HG02870 (cell line): Measurements from ENCODE around the gene BTBD2.

Experiments
- ATAC-seq: cut with Tn5 transposase; IDR thresholded peaks from one replicate; pipeline ENCODE4 v1.9.1; 2021; ENCODE audit warnings: mild to moderate bottlenecking, moderate library complexity; ENCODE audit not compliant: unreplicated experiment

The BTBD2 gene

DNA sequence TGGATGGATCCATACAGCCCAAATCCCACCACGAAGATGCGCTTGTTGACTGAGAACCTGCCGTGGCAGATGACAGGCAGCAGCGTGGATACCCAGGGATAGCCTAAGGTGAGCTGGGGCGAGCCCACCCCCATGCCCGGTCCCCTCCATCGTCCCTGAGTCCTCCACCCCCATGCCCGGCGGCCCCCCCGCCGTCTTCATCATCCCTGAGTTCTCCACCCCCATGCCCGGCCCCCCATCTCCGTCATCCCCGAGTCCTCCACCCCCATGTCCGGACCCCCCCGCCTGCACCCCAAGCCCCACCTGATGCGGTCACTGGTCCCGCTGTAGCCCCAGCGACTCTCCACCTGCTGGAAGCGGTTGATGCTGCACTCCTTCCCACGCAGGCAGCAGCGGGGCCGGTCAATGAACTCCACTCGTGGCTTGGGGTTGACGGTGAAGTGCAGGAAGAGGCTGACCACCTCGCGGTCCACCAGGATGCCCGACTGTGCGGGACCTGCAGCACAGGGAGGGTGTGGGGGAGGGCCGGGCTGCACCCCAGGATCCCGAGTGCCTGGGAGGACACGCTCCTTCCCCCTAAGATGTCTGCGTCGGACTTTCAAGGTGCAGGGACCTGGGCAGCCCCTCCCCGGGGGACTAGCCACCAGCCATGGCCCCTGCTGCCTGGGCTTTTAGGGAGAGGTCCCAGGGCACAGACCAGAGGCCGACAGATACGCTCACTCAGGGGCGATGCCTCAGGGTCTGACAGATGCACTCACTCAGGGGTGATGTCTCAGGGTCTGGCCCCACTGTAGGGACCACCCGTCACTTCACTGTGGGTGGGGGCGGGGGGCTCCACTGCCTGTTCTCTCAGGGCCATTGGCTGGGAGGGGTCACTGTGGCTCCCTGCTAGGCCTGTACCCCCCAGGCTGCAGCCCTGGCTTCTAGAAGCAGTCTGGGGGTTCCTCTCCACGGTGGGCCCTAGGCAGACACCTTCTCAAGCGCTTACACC is 28.0 kb downstream of the BTBD2 start:
- ATAC-seq = no peak

DNA sequence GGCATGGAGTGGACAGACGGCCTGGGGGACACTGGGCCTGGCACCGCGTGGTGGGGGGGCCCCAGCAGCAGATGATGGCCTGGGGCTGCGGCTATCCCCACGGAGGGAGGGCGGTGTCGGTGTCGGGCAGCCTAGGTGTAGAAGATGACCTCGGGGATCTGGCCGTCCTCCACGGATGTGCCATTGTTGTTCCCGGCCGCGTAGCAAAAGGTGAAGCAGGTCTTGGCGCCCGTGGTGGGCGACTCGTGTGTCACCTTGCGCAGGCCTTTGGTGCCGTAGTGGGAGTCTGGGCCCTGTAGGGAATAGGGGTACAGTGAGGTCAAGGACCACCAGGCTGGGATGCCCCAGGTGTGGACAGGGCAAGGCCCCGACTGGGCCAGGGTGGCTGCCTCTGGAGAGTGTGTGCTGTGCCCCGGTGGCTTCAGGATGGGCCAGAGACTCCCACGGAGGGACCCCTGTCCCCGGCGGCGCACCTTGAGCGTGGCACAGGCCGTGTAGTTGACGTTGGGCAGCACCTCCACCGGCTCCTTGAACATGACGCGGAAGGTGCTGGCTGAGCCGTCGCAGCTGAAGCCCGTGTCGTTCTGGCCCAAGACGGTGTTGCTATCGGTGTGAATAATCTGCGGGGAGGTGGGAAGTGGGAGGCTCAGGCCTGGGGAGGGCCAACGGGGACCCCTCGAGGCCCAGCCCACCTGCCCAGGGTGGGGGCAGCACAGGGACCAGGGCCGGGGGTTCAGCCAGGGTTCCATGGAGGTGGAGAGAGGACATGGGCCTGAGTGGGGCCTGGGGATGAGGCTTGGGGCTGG is 29.0 kb downstream of the BTBD2 start:
- no peak for ATAC-seq

DNA sequence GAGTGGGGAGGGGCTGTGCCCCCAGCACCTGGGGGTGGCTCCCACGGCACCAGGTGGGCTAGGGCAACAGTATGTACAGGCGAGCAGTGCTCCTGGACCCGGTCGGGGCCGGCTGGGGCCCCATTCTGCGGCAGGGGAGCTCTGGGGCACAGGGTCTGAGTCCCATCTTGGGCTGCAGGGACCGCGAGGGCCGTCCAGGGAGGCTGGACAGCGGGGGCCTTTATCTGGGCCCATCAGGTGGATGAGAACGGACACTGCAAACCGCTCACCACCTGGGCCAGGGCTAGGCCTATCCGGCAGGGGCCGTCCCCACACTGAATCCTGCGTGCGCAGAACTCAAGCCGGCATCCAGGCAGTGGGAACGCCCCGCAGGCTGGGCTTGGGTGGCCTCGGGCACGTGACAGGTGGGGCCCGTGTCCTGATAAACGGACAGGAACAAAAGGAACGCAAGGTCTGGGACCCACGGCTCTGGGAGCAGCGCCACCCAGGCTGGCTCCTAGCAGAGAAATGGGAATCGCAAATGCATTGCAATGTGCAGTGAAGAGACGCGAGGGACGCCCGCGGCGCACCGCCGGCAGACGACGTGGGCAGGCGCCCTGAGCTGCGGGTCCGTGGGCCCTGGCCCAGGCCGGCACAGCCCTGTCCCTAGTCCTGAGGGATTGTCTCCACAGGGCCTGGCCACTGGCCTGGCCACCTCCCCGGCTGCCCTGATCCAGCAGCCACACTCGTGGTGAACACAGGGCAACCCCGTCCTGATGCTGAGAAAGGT is 29.7 kb downstream of the BTBD2 start:
- no peak for ATAC-seq

DNA sequence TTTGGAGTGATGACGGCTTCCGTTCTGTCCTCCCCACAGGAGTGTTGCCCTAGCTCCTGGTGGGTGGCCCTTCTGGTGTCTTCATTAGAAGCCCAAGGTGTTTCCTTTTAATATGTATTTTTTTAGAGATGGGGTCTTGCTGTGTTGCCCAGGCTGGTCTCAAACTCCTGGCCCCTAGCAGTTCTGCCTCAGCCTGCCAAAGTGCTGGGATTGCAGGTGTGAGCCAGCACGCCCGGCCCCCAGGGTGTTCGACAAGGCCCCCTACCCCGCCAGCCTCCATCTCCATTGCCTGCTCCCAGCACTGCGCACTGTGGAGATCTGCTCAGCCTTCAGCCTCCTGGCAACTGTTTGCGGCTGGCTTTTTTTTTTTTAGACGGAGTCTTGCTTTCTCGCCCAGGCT is 31.2 kb downstream of the BTBD2 start:
- no peak for ATAC-seq

DNA sequence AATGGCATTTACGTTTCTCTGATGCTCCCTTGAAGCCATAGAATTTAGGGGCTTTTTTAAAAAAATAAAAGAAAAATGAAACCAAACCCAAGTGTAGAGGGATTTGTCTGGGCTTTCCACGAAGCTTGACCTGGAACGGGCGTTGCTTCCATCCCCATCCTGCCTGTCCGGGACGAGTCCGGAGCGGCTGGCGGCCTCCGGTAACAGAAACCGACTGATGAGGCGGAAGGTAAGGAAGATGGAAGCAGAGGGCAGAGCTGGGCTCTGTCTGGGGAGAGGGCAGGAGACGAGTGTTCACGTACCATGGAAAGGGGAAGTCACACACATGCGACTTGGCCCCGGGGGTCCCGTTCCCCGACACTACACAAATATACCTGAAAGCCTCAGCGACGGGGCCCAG is 34.3 kb downstream of the BTBD2 start:
- no peak for ATAC-seq

DNA sequence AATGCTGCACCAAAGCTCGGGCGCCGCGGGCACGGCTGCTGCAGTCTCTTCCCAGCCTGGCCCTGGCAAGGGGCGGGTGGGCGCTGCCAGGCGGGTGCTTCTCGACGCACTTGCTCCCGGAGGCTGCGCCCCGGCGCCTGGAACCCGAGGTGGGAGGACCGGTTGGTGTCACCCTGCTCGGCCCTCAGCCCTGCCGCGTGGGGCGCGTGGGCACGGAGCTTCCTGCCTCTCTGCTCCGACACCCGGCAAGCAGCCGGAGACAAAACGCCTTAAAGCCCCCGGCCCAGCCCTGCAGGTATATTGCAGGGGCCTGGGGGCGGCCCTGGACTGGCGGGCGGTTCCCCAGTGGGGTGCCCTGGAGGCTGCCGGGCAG is 34.7 kb downstream of the BTBD2 start:
- ATAC-seq = no peak

DNA sequence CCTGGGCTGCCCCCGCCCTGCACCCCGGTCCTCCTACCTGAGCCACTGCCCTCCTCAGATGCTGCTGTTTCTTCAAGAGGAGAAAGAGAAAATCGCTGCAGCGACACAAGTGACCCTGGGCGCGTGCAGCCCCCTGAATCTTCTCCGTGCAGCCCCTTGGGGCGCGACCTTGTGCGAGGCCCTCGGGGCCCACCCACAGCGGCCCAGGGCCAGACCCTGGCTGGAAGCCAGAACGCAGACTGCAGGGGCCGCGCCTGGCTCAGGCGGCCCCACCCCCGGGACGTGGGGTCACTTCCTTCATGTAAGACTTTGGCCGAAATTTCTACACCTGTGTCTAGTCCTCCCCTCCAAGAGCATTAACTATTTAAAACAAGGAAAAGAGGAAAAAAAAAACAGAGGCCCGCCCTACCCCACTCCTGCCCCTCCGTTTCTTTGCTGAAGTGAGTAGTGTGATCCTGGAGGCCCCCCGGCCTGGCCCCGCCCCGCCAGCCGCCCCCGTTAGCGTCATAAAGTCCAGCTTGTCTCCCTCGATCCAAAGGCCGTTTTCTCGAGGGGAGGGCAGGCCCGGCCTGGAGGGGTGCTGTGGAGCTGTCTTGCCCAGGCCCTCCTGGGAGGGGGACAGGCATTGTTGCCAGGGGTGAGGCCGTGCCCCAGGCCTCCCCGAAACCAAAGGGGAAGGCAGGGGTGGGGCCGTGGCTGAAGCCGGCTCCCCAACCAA is 35.3 kb downstream of the BTBD2 start:
- ATAC-seq = no peak

DNA sequence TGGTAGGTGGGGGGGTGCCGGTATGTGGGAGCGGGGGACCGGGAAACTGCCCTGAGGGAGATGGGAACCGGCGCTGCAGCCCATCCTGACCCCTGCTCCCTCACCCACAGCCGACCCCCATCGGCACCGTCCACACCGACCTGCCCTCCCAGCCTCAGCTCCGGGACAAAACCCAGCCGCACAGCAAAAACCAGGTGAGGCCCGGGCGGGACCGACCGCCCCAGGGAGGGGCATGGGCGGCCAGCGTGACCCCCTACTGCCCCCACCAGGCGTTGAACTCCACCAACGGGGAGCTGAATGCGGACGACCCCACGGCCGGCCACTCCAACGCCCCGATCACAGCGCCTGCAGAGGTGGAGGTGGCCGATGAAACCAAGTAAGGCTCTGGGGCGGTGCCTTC is 35.9 kb downstream of the BTBD2 start:
- no peak for ATAC-seq

DNA sequence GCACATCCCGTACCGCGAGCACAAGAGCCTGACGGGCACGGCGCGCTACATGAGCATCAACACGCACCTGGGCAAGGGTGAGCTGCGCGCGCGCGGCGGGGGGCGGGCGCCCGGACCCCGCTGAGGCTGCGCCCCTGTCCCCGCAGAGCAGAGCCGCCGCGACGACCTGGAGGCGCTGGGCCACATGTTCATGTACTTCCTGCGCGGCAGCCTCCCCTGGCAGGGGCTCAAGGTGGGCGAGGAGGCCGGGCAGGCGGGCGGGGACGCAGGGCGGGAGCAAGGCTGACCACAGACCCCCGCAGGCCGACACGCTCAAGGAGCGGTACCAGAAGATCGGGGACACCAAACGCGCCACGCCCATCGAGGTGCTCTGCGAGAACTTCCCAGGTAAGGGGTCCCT is 36.5 kb downstream of the BTBD2 start:
- ATAC-seq = no peak

DNA sequence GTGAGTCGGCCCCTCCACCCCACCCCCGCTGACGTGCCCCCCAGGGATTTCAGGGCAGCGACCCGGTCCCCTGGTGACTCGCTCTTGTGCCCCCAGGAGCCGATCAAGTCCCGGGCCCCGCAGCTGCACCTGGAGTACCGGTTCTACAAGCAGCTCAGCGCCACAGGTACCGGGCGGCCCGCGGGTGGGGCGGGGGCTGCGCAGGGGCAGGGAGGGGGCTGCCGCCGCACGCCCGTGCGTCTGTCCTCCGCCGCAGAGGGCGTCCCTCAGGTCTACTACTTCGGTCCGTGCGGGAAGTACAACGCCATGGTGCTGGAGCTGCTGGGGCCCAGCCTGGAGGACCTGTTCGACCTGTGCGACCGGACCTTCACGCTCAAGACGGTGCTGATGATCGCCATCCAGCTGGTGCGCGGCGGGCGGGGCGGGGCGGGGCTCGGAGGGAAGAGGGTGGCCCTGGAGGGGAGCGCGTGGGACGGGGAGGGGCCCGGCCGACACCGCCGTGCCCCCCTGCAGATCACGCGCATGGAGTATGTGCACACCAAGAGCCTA is 37.1 kb downstream of the BTBD2 start:
- ATAC-seq = no peak

DNA sequence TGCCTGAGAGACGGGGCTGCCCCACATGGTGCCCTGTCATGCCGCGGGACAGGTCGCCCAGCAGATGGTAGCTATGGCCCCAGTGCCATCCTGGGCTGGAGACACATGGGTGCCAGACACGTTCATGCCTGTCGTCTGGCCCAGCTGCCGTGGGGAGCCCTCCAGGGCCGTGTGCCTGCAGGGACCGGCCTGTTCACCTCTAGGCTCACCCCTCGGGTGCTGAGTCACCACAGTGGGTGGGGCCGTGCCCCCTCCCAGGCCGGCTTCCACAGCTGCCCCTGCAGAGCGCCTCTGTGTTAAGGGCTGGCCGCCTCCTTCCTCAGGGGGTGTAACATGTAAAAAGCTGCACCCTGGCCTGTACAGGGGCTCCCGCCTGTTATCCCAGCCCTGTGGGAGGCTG is 38.4 kb downstream of the BTBD2 start:
- no peak for ATAC-seq

DNA sequence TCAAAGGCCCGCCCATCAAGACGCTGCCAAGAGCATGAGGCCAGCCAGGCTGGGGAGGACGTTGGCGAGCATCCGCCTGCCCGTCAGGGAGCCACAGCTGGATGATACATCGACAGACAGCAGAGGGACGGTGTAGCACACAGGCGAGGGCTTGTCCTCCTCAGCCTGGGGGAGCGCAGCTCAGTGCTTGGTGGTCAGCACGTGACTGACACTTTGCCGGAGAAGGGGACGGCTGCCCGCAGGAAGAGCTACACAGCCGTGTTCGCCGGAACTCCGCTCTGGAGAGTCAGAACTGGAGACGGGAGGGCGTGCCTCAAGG is 40.4 kb downstream of the BTBD2 start:
- ATAC-seq = no peak

DNA sequence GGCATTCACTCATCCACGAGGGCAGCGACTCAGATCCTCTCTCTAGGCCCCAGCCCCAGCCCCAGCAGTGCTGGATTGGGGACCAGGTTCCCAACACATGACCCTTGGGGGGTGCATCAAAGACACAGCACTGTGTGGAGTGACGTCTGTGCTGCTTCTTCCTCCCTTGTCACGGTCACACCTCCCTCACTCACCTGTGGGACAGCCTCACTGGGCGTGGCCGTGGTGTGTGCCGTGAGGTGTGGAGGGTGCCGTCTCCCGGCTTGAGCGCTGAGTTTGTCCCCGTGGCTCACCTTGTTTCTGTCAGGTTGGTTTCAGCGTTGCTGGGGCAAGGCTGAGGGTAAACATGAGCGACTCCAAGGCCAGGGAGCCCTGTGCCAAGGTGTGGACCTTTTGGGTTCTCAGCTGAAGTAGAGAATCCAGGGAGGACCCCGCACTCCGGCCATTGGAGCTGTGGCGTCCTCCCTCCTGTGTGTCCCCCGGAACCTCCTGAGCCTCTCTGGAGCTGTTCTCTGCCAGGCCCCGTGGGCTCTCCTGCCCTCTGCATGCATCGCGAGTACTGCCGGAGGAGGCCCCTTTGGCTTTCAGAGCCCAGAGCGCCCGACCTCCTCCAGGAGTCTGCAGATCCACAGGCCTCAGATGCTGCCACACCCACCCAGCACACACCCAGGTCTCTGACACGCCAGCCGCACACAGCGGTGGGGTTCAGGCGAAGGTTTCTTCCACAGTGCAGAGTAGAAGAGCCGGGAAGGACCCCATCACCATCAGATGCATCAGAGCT is 40.9 kb downstream of the BTBD2 start:
- ATAC-seq = no peak

DNA sequence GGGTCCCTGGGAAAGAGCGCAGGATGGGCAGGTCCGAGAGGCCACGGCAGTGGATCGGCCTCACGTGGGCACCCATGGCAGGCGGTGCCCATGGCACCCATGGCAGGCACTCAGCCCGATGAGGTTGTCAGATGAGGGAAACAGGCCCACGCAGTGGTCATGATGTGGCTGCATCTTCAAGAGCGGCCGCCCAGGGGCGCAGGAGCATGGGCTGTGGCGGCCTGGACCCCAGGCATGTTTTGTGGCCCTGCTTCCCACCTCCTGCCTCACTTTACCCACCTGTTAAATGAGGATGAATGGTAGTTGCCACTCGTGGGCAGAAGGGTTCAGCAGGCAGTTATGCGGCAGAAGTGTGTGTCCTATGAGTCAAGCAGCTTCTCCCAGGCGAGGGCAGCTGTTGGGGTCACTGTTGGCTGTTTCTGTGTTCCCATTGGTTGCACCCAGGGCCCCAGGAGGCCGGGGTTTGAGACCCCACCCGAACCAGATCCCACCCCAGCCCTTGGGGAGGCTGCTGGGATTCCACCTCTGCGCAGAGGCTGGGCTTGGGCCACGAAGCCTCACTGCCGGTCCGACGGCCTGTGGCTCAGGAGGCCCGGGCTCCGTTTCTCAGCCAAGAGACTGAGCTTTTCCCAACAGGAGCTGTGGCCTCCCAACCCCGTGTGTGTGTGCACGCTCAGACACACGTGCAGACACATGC is 44.6 kb downstream of the BTBD2 start:
- ATAC-seq = no peak

DNA sequence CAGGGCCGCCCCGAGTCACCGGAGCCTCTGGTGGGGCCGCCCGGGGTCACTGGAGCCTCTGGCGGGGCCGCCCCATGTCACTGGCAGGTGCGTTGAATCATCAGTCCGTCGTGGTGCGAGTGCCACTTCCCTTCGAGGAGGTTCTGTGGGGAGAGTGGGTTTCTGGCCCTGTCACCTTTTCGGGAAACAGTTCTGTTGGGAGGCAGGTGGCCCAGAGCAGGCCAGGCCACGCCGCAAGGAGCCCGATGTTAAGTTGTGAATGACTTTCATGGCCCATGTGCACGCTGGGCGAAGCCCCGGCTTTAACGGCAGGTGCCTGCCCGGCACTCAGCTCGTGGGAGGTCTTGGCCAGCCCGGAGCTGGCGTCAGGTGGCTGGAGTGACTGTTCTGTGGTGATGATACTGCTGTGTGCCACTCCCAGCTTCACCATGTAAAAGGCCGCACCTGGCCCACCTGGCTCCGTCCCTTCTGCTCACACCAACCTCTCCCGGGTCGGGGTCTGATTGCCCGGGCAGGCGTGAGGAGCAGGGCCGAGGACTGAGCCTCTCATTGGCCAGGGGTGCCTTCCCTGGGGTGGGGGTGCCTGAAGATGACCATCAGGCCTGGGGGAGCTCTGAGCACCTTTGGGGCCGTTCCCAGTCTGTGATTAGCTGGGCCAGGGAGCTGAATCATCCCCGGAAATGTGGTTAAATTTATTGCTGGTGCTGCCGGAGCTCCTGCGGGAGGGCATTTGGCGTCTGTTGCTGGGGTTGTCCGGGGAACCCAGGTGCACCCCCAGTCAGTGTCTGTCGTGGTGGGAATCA is 45.3 kb downstream of the BTBD2 start:
- ATAC-seq = no peak

DNA sequence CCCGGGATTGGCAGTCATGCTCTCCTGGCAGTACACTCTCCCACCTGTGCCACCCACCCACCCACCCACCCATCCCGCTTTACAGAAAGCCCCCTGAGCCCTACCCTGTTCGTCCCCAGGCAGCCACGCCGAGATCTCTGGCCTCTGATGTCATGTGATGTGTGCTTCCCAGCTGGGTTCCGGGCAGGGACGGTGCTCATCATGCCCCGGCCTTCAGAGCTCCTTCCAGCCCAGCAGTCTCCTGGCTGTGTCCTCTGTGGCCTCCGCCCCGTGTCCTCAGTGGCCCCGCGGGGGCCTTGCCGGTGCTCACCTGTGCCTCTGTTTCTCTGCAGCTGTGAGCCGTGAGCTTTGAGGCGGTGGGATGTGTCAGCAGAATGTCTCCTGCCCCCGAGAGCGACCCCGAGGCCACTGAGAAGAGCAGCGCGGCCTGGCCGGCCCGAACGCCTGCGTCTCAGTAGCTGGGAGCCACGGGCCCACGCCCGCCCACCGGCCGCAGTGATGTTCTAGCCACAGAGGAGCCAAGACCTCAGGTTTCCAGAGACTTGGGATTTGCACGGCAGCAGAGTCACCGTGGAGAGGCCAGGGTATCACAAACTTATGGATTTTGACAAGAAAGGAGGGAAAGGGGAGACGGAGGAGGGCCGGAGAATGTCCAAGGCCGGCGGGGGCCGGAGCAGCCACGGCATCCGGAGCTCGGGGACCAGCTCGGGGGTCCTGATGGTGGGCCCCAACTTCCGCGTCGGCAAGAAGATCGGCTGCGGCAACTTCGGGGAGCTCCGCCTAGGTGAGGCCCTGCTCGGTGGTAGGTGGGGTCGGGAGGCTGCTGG is 46.1 kb downstream of the BTBD2 start:
- no peak for ATAC-seq
